Lung (tissue), 12 donors: ENCODE results near the gene C6orf52. TPM values are rescaled to one million over a fixed set of nuclear protein-coding genes. Genes with fewer than 3 reads are reported as not detected.

Source experiments
- ATAC-seq: fragments of 200-7000 bp; cut with Tn5 transposase; one replicate; pipeline ENCODE4 v1.9.1; 2020; ENCODE audit warnings: moderate number of reproducible peaks; ENCODE audit not compliant: insufficient read depth, low FRiP score
- DNase-seq, 3 donors: peaks; one replicate each; pipeline ENCODE4 v3.0.0-alpha.2; 2013 to 2017
- H3K27ac ChIP-seq, 2 donors: one replicate each; pipeline ENCODE4 v1.5.1; 2013; ENCODE audit warnings: mild to moderate bottlenecking in 2 of 2, moderate library complexity in 2 of 2, control low read depth in 1 of 2, inconsistent platforms in 1 of 2, low read depth in 1 of 2, low read length in 1 of 2
- H3K27me3 ChIP-seq, 3 donors: one replicate each; pipeline ENCODE4 v1.5.1; 2013; ENCODE audit warnings: low read length in 2 of 3; ENCODE audit not compliant: control insufficient read depth in 3 of 3, insufficient read depth in 3 of 3
- H3K36me3 ChIP-seq, 4 donors: one replicate each; pipeline ENCODE4 v1.5.1; 2013; ENCODE audit warnings: low read length in 4 of 4, mild to moderate bottlenecking in 1 of 4, moderate library complexity in 1 of 4; ENCODE audit not compliant: control insufficient read depth in 4 of 4, insufficient read depth in 4 of 4
- H3K4me1 ChIP-seq, 5 donors: one replicate each; pipeline ENCODE4 v1.5.1; 2013; ENCODE audit warnings: low read length in 5 of 5, mild to moderate bottlenecking in 2 of 5, moderate library complexity in 1 of 5; ENCODE audit not compliant: control insufficient read depth in 5 of 5, insufficient read depth in 5 of 5
- H3K4me3 ChIP-seq: one replicate; pipeline ENCODE4 v1.5.1; 2013; ENCODE audit warnings: mild to moderate bottlenecking, control low read depth, moderate library complexity
- H3K9ac ChIP-seq, 2 donors: one replicate each; pipeline ENCODE4 v1.5.1; 2013; ENCODE audit warnings: low read length in 2 of 2, control low read depth in 1 of 2; ENCODE audit not compliant: insufficient read depth in 1 of 2
- H3K9me3 ChIP-seq, 4 donors: one replicate each; pipeline ENCODE4 v1.5.1; 2013; ENCODE audit warnings: low read length in 3 of 4, mild to moderate bottlenecking in 1 of 4, moderate library complexity in 1 of 4; ENCODE audit not compliant: control insufficient read depth in 4 of 4, insufficient read depth in 3 of 4
- CTCF ChIP-seq: IDR thresholded peaks from 2 replicates; pipeline ENCODE4 v1.5.1; 2012; ENCODE audit warnings: mild to moderate bottlenecking; ENCODE audit errors: control extremely low read depth, extremely low read depth
- WGBS, 2 donors: extraction: QIAGEN DNeasy Blood & Tissue Kit; methylation state at CpG; one replicate each; pipeline ENCODE4 v1.1.7; 2013; 5-methylcytosine and 5-hydroxymethylcytosine counted together
- polyA plus RNA-seq, 2 donors: library from polyadenylated mRNA; stranded (reverse); fragments of 200-250 nt; gene quantifications; one replicate each; pipeline ENCODE4 v1.2.1, GENCODE V29; 2013
- total RNA-seq, 2 donors: library from RNA; depleted of rRNA in 1 of 2; stranded (reverse); fragments of >200 nt in 1 of 2; gene quantifications; one replicate each; pipeline ENCODE4 v1.2.1, GENCODE V29; 2014 to 2021
- donor health status: control.
- donor health status: control.
- donor health status: Bipolar disorder and iron deficiency.
- donor health status: healthy.
- donor health status: DM: yes; HTN: yes; CAD: no.

C6orf52 gene
- total and polyA plus RNA-seq, 4 donors = 1.3 to 3.5 (median 1.9) TPM

- Histone ChIP-seq H3K27me3 (no peaks in the 10 kb centered on the region), H3K9ac (peak overlapping the region in 1 of 2 donors; percentile 37), H3K4me1 (peaks cover 4 to 23% (median 8%) of the 10 kb centered on the region in 5 donors), H3K4me3 (peak overlapping the region; percentile 64), H3K9me3 (no peaks in the 10 kb centered on the region), H3K27ac (peak overlapping the region; percentile 89 to 91), H3K36me3 (peaks cover 0 to 3% (median 0%) of the 10 kb centered on the region in 4 donors)
- DNase-seq (peak; percentile 38 to 69 (median 64)), ATAC-seq (no peak)
- TF ChIP-seq CTCF = no peak
- 34% methylated on average over 21 of the region's 21 CpGs for WGBS, 2 donors
These were observed 25.5 kb upstream of the C6orf52 start for GRCh38 chr6:10719964-10720264.

- Histone ChIP-seq H3K36me3 (peaks cover 0 to 3% (median 0%) of the 10 kb centered on the region in 4 donors), H3K9me3 (no peaks in the 10 kb centered on the region), H3K27me3 (no peaks in the 10 kb centered on the region), H3K9ac (no peak overlapping the region), H3K4me1 (peaks cover 3 to 18% (median 7%) of the 10 kb centered on the region in 5 donors), H3K27ac (peak overlapping the region in 1 of 2 donors; percentile 91), H3K4me3 (no peak overlapping the region)
- DNase-seq = no peak
- TF ChIP-seq CTCF = no peak
- ATAC-seq = no peak
- WGBS, 2 donors = 77 to 79% methylated on average over 8 of the region's 8 CpGs
These were observed 25.0 kb upstream of the C6orf52 start for GRCh38 chr6:10719296-10719963.

GRCh38 chr6:10713962-10714361 lies 19.5 kb upstream of the C6orf52 start:
- ATAC-seq (no peak), DNase-seq (no peak)
- Histone ChIP-seq H3K4me3 (no peak overlapping the region), H3K27me3 (no peaks in the 10 kb centered on the region), H3K27ac (no peak overlapping the region), H3K4me1 (no peaks in the 10 kb centered on the region), H3K36me3 (peaks cover 0 to 3% (median 1%) of the 10 kb centered on the region in 4 donors), H3K9me3 (no peaks in the 10 kb centered on the region), H3K9ac (no peak overlapping the region)
- no peak for TF ChIP-seq CTCF
- WGBS, 2 donors = 92 to 97% methylated on average over 8 of the region's 8 CpGs

DNA sequence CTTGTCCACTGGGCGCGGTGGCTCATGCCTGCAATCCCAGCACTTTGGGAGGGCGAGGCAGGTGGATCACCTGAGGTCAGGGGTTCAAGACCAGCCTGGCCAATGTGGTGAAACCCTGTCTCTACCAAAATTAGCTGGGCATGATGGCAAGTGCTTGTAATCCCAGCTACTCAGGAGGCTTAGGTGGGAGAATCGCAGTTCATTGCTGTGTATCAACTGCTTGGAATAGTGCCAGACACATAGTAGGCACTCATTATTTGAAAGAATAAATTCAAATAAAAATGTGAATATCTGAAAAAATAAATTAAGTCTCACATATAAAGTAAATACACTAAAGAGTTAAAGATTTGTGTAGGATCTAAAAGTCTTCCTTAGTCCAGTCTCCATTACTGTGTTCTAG lies 2.2 kb upstream of the C6orf52 start:
- Histone ChIP-seq H3K27ac (no peak overlapping the region), H3K9me3 (no peaks in the 10 kb centered on the region), H3K36me3 (peaks cover 7 to 18% (median 11%) of the 10 kb centered on the region in 4 donors), H3K4me3 (no peak overlapping the region), H3K4me1 (peaks cover 0 to 18% (median 4%) of the 10 kb centered on the region in 5 donors), H3K27me3 (no peaks in the 10 kb centered on the region), H3K9ac (no peak overlapping the region)
- DNase-seq (no peak), ATAC-seq (no peak)
- TF ChIP-seq CTCF = no peak
- WGBS, 2 donors = 95 to 97% methylated on average over 4 of the region's 4 CpGs
